Sigmoid colon (tissue), 4 donors: ENCODE measurements around the gene TPST1.

Experiments
- CTCF ChIP-seq, 4 experiments: fragments of 450-650 bp in 3 of 4; fragments of 200-600 bp in 1 of 4; IDR thresholded peaks; one replicate each; pipeline ENCODE4 v1.5.1; 2016 to 2019; ENCODE audit warnings: antibody characterized with exemption in 4 of 4, mild to moderate bottlenecking in 3 of 4, moderate library complexity in 2 of 4
- EP300 ChIP-seq, 4 donors: sonication (generic); formaldehyde crosslinking; IDR thresholded peaks; one replicate each; pipeline ENCODE4 v1.6.1; 2017; ENCODE audit warnings: antibody characterized with exemption in 4 of 4
- POLR2A ChIP-seq, 2 donors: fragments of 450-650 bp; IDR thresholded peaks; one replicate each; pipeline ENCODE4 v1.6.1; 2016; ENCODE audit warnings: antibody characterized with exemption in 2 of 2, mild to moderate bottlenecking in 2 of 2, moderate library complexity in 2 of 2

- no peak for TF ChIP-seq CTCF (IDR thresholded peaks at IDR 0.05)
- no peak for TF ChIP-seq EP300 (IDR thresholded peaks at IDR 0.05)
- no peak for TF ChIP-seq POLR2A (IDR thresholded peaks at IDR 0.05)
Measured at GRCh38 chr7:66301737-66302136, 96.6 kb downstream of the TPST1 start.
